ENCODE results near the gene WRAP73.

DNA sequence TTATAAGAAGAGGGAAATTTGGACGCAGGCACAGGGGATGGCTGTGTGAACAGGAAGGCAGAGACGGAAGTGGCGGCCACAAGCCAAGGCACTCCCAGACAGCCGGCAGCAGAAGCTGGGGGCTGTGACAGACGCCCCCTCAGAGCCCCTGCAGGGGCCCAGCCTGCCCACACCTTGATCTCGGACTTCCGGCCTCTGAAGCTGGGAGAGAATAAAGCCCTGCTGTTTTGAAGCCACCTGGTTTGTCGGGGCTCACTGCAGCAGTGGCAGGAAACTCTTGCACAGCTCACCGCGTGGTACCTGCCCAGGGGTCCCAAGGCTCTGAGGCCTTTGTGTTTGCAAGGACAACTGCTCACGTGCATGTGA lies 52.3 kb downstream of the WRAP73 start:
- no peak for TF ChIP-seq EZH2phosphoT487 (IDR thresholded peaks at IDR 0.05; ENCODE audit: insufficient read depth, low read depth)
- no peak for TF ChIP-seq EZH2 (IDR thresholded peaks at IDR 0.05; ENCODE audit: insufficient read depth, poor library complexity, severe bottlenecking)

Data from GM23248 (cell line).